HG03045 (cell line): ENCODE results near the gene VPS13D.
"Not testable (repeated sequence)": the region's sequence is repeated elsewhere in the genome, so short reads cannot be mapped to it uniquely, and the experiment has no call there.

Source experiments
- ATAC-seq: cut with Tn5 transposase; IDR thresholded peaks from one replicate; pipeline ENCODE4 v1.9.1; 2021; ENCODE audit warnings: mild to moderate bottlenecking, moderate library complexity; ENCODE audit not compliant: unreplicated experiment

Gene VPS13D

GRCh38 chr1:12285496-12286143 is 55.8 kb downstream of the VPS13D start:
- ATAC-seq: no peak

- no peak for ATAC-seq
These were observed 58.0 kb downstream of the VPS13D start for GRCh38 chr1:12287869-12288268.

- no peak for ATAC-seq
These were observed 61.0 kb downstream of the VPS13D start for GRCh38 chr1:12290828-12291227.

- no peak for ATAC-seq
These were observed 63.6 kb downstream of the VPS13D start for GRCh38 chr1:12293416-12293815.

- no peak for ATAC-seq
These were observed 64.2 kb downstream of the VPS13D start for GRCh38 chr1:12294076-12294475.

GRCh38 chr1:12296016-12296415 is 66.2 kb downstream of the VPS13D start:
- no peak for ATAC-seq

- no peak for ATAC-seq
These were observed 66.8 kb downstream of the VPS13D start for GRCh38 chr1:12296623-12297022.

- no peak for ATAC-seq
These were observed 70.9 kb downstream of the VPS13D start for GRCh38 chr1:12300706-12301105.

GRCh38 chr1:12301518-12302237 is 71.8 kb downstream of the VPS13D start:
- ATAC-seq: no peak

GRCh38 chr1:12302798-12303447 is 73.1 kb downstream of the VPS13D start:
- no peak for ATAC-seq

GRCh38 chr1:12305377-12305776 is 75.5 kb downstream of the VPS13D start:
- no peak for ATAC-seq

- ATAC-seq: no peak
These were observed 80.2 kb downstream of the VPS13D start for GRCh38 chr1:12309783-12310742.

GRCh38 chr1:12314333-12314903 is 84.6 kb downstream of the VPS13D start:
- no peak for ATAC-seq

GRCh38 chr1:12315146-12315545 is 85.3 kb downstream of the VPS13D start:
- ATAC-seq: no peak

GRCh38 chr1:12316331-12316730 is 86.5 kb downstream of the VPS13D start:
- ATAC-seq: no peak

- no peak for ATAC-seq
These were observed 90.7 kb downstream of the VPS13D start for GRCh38 chr1:12320486-12320885.

- ATAC-seq: no peak
These were observed 94.6 kb downstream of the VPS13D start for GRCh38 chr1:12324423-12324822.

GRCh38 chr1:12324973-12325372 is 95.1 kb downstream of the VPS13D start:
- not testable (repeated sequence) for ATAC-seq

- ATAC-seq: no peak
These were observed 97.2 kb downstream of the VPS13D start for GRCh38 chr1:12326986-12327385.

GRCh38 chr1:12327566-12327965 is 97.7 kb downstream of the VPS13D start:
- no peak for ATAC-seq
